ENCODE data around the gene GIGYF2.
"Not testable (repeated sequence)": the region's sequence is repeated elsewhere in the genome, so short reads cannot be mapped to it uniquely, and the experiment has no call there.

GIGYF2 gene

DNA sequence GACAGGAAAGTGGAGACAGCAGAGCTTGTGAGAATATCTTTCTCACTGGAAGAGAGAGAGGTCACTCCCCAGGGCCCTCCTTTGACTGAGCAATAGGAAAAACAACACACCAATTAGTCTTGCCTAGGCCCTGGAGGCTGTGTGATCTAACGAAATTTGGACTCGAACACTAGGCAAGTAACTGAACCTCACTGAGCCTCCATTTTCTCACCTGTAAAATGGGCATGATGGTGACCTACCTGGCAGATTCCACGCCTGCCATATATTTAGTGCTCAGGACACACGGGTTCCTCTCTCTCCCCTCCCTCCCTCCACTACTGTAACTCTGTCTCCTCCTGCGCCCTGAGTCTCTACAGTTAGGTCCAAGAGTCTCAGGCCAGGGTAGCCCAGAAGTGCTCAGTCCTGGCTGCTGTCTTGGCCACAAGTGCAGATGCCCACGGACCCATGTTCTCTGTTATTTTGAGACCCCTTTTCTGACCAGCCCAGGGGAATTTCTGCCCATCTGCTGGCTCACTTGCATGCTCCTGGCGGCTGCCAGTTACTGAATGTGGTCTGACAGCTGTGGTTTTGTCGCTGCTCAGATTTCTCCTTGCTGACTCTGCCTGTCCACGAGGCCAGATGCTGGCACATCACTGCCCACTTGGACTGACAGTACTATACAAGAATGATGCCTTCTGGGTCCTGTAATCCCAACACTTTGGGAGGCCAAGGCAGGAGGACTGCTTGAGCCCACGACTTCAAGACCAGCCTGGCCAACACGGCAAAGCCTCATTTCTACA is 9.6 kb upstream of the GIGYF2 start:
- DNase-seq (ENCODE audit: low spot score) = no peak
- CTCF ChIA-PET = no interaction called here
- H3K27ac ChIP-seq = no peak overlapping the region
- TF ChIP-seq, protein P1, sequence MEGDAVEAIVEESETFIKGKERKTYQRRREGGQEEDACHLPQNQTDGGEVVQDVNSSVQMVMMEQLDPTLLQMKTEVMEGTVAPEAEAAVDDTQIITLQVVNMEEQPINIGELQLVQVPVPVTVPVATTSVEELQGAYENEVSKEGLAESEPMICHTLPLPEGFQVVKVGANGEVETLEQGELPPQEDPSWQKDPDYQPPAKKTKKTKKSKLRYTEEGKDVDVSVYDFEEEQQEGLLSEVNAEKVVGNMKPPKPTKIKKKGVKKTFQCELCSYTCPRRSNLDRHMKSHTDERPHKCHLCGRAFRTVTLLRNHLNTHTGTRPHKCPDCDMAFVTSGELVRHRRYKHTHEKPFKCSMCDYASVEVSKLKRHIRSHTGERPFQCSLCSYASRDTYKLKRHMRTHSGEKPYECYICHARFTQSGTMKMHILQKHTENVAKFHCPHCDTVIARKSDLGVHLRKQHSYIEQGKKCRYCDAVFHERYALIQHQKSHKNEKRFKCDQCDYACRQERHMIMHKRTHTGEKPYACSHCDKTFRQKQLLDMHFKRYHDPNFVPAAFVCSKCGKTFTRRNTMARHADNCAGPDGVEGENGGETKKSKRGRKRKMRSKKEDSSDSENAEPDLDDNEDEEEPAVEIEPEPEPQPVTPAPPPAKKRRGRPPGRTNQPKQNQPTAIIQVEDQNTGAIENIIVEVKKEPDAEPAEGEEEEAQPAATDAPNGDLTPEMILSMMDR (conservative IDR thresholded peaks at IDR 0.05; ENCODE audit: low read depth) = no peak
- POLR2A ChIA-PET (ENCODE audit: low non-redundant PET) = no interaction called here

DNA sequence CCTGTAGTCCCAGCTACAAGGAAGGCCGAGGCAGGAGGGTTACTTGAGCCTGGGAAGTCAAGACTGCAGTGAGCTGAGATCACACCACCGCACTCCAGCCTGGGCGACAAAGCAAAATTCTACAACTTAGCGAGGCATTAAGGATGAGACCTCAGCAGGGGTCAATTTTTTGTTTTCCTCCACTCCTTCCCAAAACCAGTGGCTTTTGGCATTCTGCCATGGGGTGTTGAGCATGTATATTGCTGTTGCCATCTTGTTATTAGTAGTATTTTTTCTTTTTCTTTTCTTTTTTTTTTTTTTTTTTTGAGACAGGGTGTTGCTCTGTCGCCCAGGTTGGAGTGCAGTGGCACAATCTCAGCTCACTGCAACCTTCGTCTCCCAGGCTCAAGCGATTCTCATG is 8.9 kb upstream of the GIGYF2 start:
- no peak overlapping the region for H3K27ac ChIP-seq
- TF ChIP-seq, protein P1 (conservative IDR thresholded peaks at IDR 0.05; ENCODE audit: low read depth) = no peak
- DNase-seq (ENCODE audit: low spot score) = no peak
- ChIA-PET CTCF (interaction anchor here (1.1 kb wide), 1 partner anchor 35 kb away, joined by 4 read pairs; no protein-coding TSS in a partner anchor), POLR2A (ENCODE audit: low non-redundant PET) (no interaction called here)

- TF ChIP-seq, protein P1 (conservative IDR thresholded peaks at IDR 0.05; ENCODE audit: low read depth) = no peak
- no peak overlapping the region for H3K27ac ChIP-seq
- CTCF ChIA-PET = interaction anchor here (0.7 to 1.1 kb wide), 2 partner anchors 36 to 160 kb away, joined by 3 to 4 read pairs; no protein-coding TSS in a partner anchor
- POLR2A ChIA-PET (ENCODE audit: low non-redundant PET) = no interaction called here
- DNase-seq (ENCODE audit: low spot score) = no peak
Observed at GRCh38 chr2:232689152-232689910, 7.8 kb upstream of the GIGYF2 start.

GRCh38 chr2:232691117-232691516 is 6.0 kb upstream of the GIGYF2 start:
- H3K27ac ChIP-seq; DNase-seq (ENCODE audit: low spot score); POLR2A ChIA-PET (ENCODE audit: low non-redundant PET): not testable (repeated sequence)
- CTCF ChIA-PET = interaction anchor here (0.6 to 0.7 kb wide), 2 partner anchors 893 to 1014 kb away, joined by 3 to 5 read pairs; no protein-coding TSS in a partner anchor

- ChIA-PET CTCF (no interaction called here), POLR2A (ENCODE audit: low non-redundant PET) (no interaction called here)
- DNase-seq (ENCODE audit: low spot score) = no peak
- H3K27ac ChIP-seq = no peak overlapping the region
- TF ChIP-seq, protein P1 (conservative IDR thresholded peaks at IDR 0.05; ENCODE audit: low read depth) = no peak
Observed at GRCh38 chr2:232693344-232693743, 3.8 kb upstream of the GIGYF2 start.

- no peak for DNase-seq (ENCODE audit: low spot score)
- POLR2A ChIA-PET (ENCODE audit: low non-redundant PET) = no interaction called here
- TF ChIP-seq, protein P1 (conservative IDR thresholded peaks at IDR 0.05; ENCODE audit: low read depth) = no peak
- peak overlapping the region; percentile 88 for H3K27ac ChIP-seq
- CTCF ChIA-PET = interaction anchor here (0.6 kb wide), 1 partner anchor 636 kb away, joined by 3 read pairs; no protein-coding TSS in a partner anchor
Observed at GRCh38 chr2:232696609-232697058, 497 bp upstream of the GIGYF2 start.

DNA sequence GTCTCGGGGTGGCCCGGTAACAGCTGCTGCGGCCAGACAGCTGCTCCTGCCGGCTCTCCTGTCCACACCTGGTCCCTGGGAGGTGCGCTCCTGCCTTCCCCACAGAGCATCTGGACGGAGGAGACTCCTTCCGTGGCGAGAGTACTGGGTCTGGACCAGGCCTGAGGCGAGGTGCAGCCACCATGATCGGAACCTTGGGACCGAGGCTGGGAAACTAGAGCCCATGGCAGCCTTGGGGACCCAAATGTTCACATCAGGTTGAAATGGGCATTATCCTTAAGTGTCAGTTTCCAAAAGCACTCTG is 628 bp downstream of the GIGYF2 start:
- peak; percentile 34 for DNase-seq (ENCODE audit: low spot score)
- TF ChIP-seq, protein P1 (conservative IDR thresholded peaks at IDR 0.05; ENCODE audit: low read depth) = no peak
- H3K27ac ChIP-seq = peak overlapping the region; percentile 88
- POLR2A ChIA-PET (ENCODE audit: low non-redundant PET) = no interaction called here
- CTCF ChIA-PET = interaction anchor here (0.6 kb wide), 1 partner anchor 22 kb away, joined by 5 read pairs; no protein-coding TSS in a partner anchor

Data from RWPE1 (cell line).